Neuronal stem cell (in vitro differentiated cells): Measurements from ENCODE around the gene LIG1.

ENCODE experiments used
- DNase-seq: peaks from one replicate; pipeline ENCODE4 v3.0.0-alpha.2; 2013; ENCODE audit warnings: low spot score
- H2AFZ ChIP-seq: one replicate; pipeline ENCODE4 v1.6.1; 2013; ENCODE audit warnings: mild to moderate bottlenecking, low read length, inconsistent platforms
- H2AK5ac ChIP-seq: 2 replicates; pipeline ENCODE4 v1.6.1; 2013; ENCODE audit warnings: low read depth, mild to moderate bottlenecking, inconsistent platforms, low read length, moderate library complexity, mixed read lengths
- H2BK120ac ChIP-seq: 2 replicates; pipeline ENCODE4 v1.6.1; 2013; ENCODE audit warnings: low read depth, mild to moderate bottlenecking, inconsistent platforms, low read length, moderate library complexity, mixed read lengths
- H2BK12ac ChIP-seq: one replicate; pipeline ENCODE4 v1.6.1; 2013; ENCODE audit warnings: low read length, inconsistent platforms
- H2BK15ac ChIP-seq: 2 replicates; pipeline ENCODE4 v1.6.1; 2013; ENCODE audit warnings: mild to moderate bottlenecking, low read length, inconsistent platforms, mixed read lengths
- H2BK5ac ChIP-seq: one replicate; pipeline ENCODE4 v1.6.1; 2013; ENCODE audit warnings: inconsistent platforms, mild to moderate bottlenecking, low read length, moderate library complexity
- H3K14ac ChIP-seq: one replicate; pipeline ENCODE4 v1.6.1; 2013; ENCODE audit warnings: low read length, inconsistent platforms
- H3K18ac ChIP-seq: 2 replicates; pipeline ENCODE4 v1.6.1; 2013; ENCODE audit warnings: low read length, inconsistent platforms
- H3K23ac ChIP-seq: 2 replicates; pipeline ENCODE4 v1.6.1; 2013; ENCODE audit warnings: low read depth, mild to moderate bottlenecking, mixed read lengths, low read length, inconsistent platforms; ENCODE audit not compliant: poor library complexity
- H3K27ac ChIP-seq: replicated peaks from 3 replicates; pipeline ENCODE4 v1.5.1; 2013; ENCODE audit warnings: low read length, inconsistent platforms
- H3K27me3 ChIP-seq, 3 experiments: 2 replicates each; pipeline ENCODE4 v1.6.1; 2013; ENCODE audit warnings: low read length in 3 of 3, mild to moderate bottlenecking in 2 of 3, inconsistent platforms in 1 of 3, low read depth in 1 of 3, mixed read lengths in 1 of 3, moderate library complexity in 1 of 3; ENCODE audit not compliant: control insufficient read depth in 3 of 3, insufficient read depth in 3 of 3
- H3K36me3 ChIP-seq, 2 donors: replicated peaks in 1 of 2; 2 replicates each; pipeline ENCODE4 v1.6.1; 2013; ENCODE audit warnings: low read length in 2 of 2; ENCODE audit not compliant: control insufficient read depth in 2 of 2, insufficient read depth in 2 of 2
- H3K4ac ChIP-seq: 2 replicates; pipeline ENCODE4 v1.6.1; 2013; ENCODE audit warnings: inconsistent platforms, mild to moderate bottlenecking, low read length, moderate library complexity
- H3K4me1 ChIP-seq, 2 donors: 1 replicate in 1 of 2; 2 replicates in 1 of 2; pipeline ENCODE4 v1.6.1; 2013; ENCODE audit warnings: low read length in 2 of 2, low read depth in 1 of 2; ENCODE audit not compliant: control insufficient read depth in 2 of 2, insufficient read depth in 1 of 2
- H3K4me2 ChIP-seq: one replicate; pipeline ENCODE4 v1.6.1; 2013; ENCODE audit warnings: mild to moderate bottlenecking, low read length, inconsistent platforms; ENCODE audit not compliant: insufficient read depth, poor library complexity, severe bottlenecking
- H3K4me3 ChIP-seq, 2 donors: 2 replicates each; pipeline ENCODE4 v1.5.1; 2013; ENCODE audit warnings: low read length in 2 of 2, mild to moderate bottlenecking in 2 of 2, inconsistent platforms in 1 of 2, moderate library complexity in 1 of 2
- H3K79me1 ChIP-seq: one replicate; pipeline ENCODE4 v1.6.1; 2013; ENCODE audit warnings: low read depth, mild to moderate bottlenecking, inconsistent platforms, low read length, moderate library complexity
- H3K9ac ChIP-seq: one replicate; pipeline ENCODE4 v1.6.1; 2013; ENCODE audit warnings: mild to moderate bottlenecking, low read depth, low read length, inconsistent platforms; ENCODE audit not compliant: poor library complexity
- H3K9me3 ChIP-seq, 2 donors: replicated peaks in 1 of 2; 2 replicates each; pipeline versions ENCODE3 to v1.6.1; 2013; ENCODE audit warnings: low read length in 2 of 2, mild to moderate bottlenecking in 2 of 2, inconsistent platforms in 1 of 2, low read depth in 1 of 2, mixed read lengths in 1 of 2, moderate library complexity in 1 of 2; ENCODE audit not compliant: control insufficient read depth in 2 of 2, insufficient read depth in 1 of 2
- H4K8ac ChIP-seq: one replicate; pipeline ENCODE4 v1.6.1; 2013; ENCODE audit warnings: low read depth, mild to moderate bottlenecking, inconsistent platforms, low read length, moderate library complexity
- H4K91ac ChIP-seq: one replicate; pipeline ENCODE4 v1.6.1; 2013; ENCODE audit warnings: low read length, low read depth, mild to moderate bottlenecking, inconsistent platforms; ENCODE audit not compliant: poor library complexity
- WGBS, 2 donors: extraction: QIAGEN DNeasy Blood & Tissue Kit; methylation state at CpG; one replicate each; pipeline ENCODE4 v1.1.7; 2013; ENCODE audit warnings: missing lambda C conversion rate in 2 of 2, mixed read lengths in 1 of 2; ENCODE audit not compliant: insufficient read length in 2 of 2, insufficient replicate concordance in 1 of 2; ENCODE audit errors: extremely low coverage in 2 of 2; 5-methylcytosine and 5-hydroxymethylcytosine counted together

Gene LIG1

DNA sequence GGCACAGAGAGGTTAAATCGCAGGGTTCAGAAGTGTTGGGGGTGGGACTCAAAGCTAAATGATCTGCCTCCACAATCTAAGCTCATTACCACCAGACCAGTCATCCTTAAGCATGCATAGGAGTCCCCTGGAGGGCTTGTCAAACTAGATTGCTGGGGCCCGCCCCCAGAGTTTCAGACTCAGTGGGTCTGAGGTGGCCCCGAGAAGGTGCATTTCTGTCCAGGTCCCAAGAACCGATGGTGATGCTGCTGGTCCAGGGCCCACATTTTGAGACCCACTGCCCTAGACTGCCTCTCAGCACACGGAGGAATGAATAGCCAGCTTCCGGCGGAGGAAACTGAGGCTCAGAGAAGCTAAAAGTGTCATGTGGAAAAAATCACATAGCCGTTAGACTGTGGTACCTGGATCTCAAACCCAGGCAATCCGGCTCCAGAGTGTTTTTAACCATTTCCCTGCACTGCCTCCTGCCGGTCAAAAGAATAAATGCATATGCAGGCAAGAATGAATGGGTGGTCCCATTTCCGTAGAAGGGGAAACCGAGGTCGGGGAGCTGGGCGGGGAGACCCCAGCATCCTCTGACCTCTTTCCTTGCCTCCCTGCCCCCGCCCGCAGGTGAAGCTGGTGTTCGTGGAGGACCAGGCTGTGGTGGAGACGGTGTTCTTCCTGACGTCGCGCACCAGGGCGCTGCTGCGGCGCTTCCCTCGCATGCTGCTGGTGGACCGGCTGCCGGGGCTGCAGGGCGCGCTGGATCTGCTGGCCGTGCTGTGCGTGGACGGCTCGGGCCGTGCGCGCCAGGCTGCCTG, 24.1 kb upstream of the LIG1 start:
- Histone ChIP-seq H4K91ac (no peak overlapping the region), H3K79me1 (peaks cover 4% of the 10 kb centered on the region), H2BK120ac (no peak overlapping the region), H3K4me2 (no peak overlapping the region), H3K4me3 (no peak overlapping the region), H4K8ac (no peak overlapping the region), H3K4ac (no peak overlapping the region), H3K27ac (no peak overlapping the region), H3K36me3 (peaks cover 8 to 48% of the 10 kb centered on the region in 2 donors), H3K23ac (no peak overlapping the region), H3K4me1 (peaks cover 0 to 7% of the 10 kb centered on the region in 2 donors), H2AK5ac (no peak overlapping the region), H3K27me3 (no peaks in the 10 kb centered on the region), H3K9me3 (peaks cover 2% of the 10 kb centered on the region in 2 donors), H2BK12ac (no peak overlapping the region), H3K14ac (no peak overlapping the region), H3K18ac (no peak overlapping the region), H3K9ac (no peak overlapping the region), H2BK5ac (no peak overlapping the region), H2AFZ (no peak overlapping the region), H2BK15ac (no peak overlapping the region)
- WGBS, 2 donors = no CpG with 5 or more reads among the region's 36 CpGs
- DNase-seq = no peak

DNA sequence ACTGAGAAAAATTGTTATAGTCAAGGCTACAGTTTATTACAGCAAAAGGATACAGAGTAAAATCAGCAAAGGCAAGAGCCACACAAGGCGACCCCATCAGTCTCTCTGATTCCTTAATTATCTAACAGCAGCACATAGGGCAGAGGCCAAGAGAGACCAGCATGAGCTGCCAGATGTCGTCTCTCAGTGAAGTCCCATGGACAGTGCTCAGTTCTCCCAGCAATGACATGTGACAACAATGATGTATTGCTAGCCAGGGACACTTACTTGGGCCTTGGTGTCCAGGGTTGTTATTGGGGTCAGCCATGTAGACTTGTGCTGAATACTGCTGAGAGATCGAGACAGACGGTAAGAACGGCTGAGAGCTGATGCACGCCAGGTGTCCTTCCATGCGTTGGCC, 22.6 kb upstream of the LIG1 start:
- Histone ChIP-seq H3K14ac (no peak overlapping the region), H3K9me3 (peaks cover 5 to 9% of the 10 kb centered on the region in 2 donors), H4K8ac (no peak overlapping the region), H3K27ac (no peak overlapping the region), H3K27me3 (no peaks in the 10 kb centered on the region), H2BK5ac (no peak overlapping the region), H3K9ac (no peak overlapping the region), H3K36me3 (peaks cover 14 to 61% of the 10 kb centered on the region in 2 donors), H3K4me3 (no peak overlapping the region), H2AFZ (no peak overlapping the region), H3K4ac (no peak overlapping the region), H3K23ac (no peak overlapping the region), H2BK12ac (no peak overlapping the region), H3K4me1 (peaks cover 0 to 7% of the 10 kb centered on the region in 2 donors), H3K18ac (no peak overlapping the region), H3K79me1 (peaks cover 4% of the 10 kb centered on the region), H2AK5ac (no peak overlapping the region), H2BK120ac (no peak overlapping the region), H3K4me2 (no peak overlapping the region), H4K91ac (no peak overlapping the region), H2BK15ac (no peak overlapping the region)
- no peak for DNase-seq
- WGBS, 2 donors = no CpG with 5 or more reads among the region's 7 CpGs

DNA sequence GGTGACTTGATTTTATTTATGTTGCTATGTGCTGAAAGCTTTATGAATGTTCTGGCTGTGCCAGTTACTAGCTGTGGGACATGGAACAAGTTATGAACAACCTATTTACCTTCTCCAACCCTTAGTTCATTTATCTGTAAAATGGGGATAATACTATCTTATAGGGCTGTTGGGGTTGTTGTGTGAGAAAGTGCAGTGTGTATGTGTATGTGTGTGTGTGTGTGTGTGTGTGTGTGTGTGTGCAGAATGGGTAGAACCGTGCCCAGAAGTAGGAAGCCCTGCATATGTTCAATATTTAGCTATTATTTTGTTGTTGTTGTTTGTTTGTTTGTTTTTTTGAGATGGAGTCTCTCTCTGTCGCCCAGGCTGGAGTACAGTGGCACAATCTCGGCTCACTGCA, 20.7 kb upstream of the LIG1 start:
- H2BK15ac ChIP-seq = no peak overlapping the region
- H3K27ac ChIP-seq = no peak overlapping the region
- H2BK12ac ChIP-seq = no peak overlapping the region
- H2AK5ac ChIP-seq = no peak overlapping the region
- no peak overlapping the region for H4K8ac ChIP-seq
- WGBS, 2 donors = no CpG with 5 or more reads among the region's 3 CpGs
- no peak overlapping the region for H2BK120ac ChIP-seq
- no peak overlapping the region for H3K4me3 ChIP-seq
- H3K27me3 ChIP-seq = no peaks in the 10 kb centered on the region
- no peak overlapping the region for H3K14ac ChIP-seq
- peaks cover 10 to 76% of the 10 kb centered on the region in 2 donors for H3K36me3 ChIP-seq
- no peak overlapping the region for H2BK5ac ChIP-seq
- no peak overlapping the region for H3K4ac ChIP-seq
- H3K23ac ChIP-seq = no peak overlapping the region
- no peak for DNase-seq
- peaks cover 4% of the 10 kb centered on the region for H3K79me1 ChIP-seq
- peaks cover 3 to 9% of the 10 kb centered on the region in 2 donors for H3K9me3 ChIP-seq
- no peak overlapping the region for H2AFZ ChIP-seq
- no peak overlapping the region for H3K9ac ChIP-seq
- no peak overlapping the region for H4K91ac ChIP-seq
- no peak overlapping the region for H3K18ac ChIP-seq
- H3K4me1 ChIP-seq = no peaks in the 10 kb centered on the region
- H3K4me2 ChIP-seq = no peak overlapping the region

DNA sequence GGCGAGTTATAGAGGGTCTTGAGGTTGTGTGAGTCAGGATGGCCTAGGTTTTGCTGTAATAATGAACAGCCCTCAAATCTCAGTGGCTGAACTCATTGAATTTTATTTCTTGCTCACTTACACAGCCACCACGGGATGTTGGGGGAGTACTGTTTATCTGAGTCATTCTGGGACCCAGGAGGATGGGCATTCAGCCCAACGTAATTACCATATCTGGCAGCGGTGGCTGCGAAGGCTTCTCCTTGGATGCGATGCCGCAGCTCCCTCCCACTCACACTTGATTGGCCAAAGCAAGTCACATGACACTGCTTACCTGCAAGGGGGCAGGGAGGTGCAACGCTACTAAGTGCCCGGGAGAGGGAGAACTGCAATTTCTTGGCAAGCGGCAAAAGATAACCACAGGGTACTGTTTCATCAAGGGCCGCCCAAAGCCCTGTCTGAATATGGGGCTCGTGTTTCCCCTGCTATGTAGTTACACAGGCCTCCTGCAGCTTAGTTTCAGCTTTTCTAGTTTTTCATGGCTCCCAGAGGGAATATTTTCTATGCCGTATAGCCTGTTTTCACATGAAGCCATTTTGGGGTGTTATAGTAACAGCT, 20.2 kb upstream of the LIG1 start:
- Histone ChIP-seq H4K91ac (no peak overlapping the region), H3K79me1 (peaks cover 4% of the 10 kb centered on the region), H3K4me1 (no peaks in the 10 kb centered on the region), H2BK15ac (no peak overlapping the region), H4K8ac (no peak overlapping the region), H2AK5ac (no peak overlapping the region), H3K4ac (no peak overlapping the region), H2BK120ac (no peak overlapping the region), H3K23ac (no peak overlapping the region), H3K36me3 (peaks cover 10 to 80% of the 10 kb centered on the region in 2 donors), H2BK12ac (no peak overlapping the region), H3K9me3 (peaks cover 3 to 9% of the 10 kb centered on the region in 2 donors), H3K27me3 (no peaks in the 10 kb centered on the region), H2BK5ac (no peak overlapping the region), H3K14ac (no peak overlapping the region), H2AFZ (no peak overlapping the region), H3K27ac (no peak overlapping the region), H3K4me3 (no peak overlapping the region), H3K9ac (no peak overlapping the region), H3K18ac (no peak overlapping the region), H3K4me2 (no peak overlapping the region)
- DNase-seq = no peak
- WGBS, 2 donors = no CpG with 5 or more reads among the region's 13 CpGs
